Mammary epithelial cell (primary cell): ENCODE results near the gene SMAP1.
"Not testable (repeated sequence)": the region's sequence is repeated elsewhere in the genome, so short reads cannot be mapped to it uniquely, and the experiment has no call there.

Source experiments
- EZH2 ChIP-seq: IDR thresholded peaks from 2 replicates; pipeline ENCODE4 v1.6.1; 2012; ENCODE audit warnings: low read length, inconsistent platforms, borderline replicate concordance
- TF ChIP-seq, protein P1 (sequence below), 2 donors: IDR thresholded peaks in 1 of 2; conservative IDR thresholded peaks in 1 of 2; 2 replicates each; pipeline ENCODE4 v1.5.1; 2011 to 2012; ENCODE audit warnings: inconsistent platforms in 2 of 2, low read length in 2 of 2, mild to moderate bottlenecking in 2 of 2, control low read depth in 1 of 2, low read depth in 1 of 2; ENCODE audit not compliant: insufficient read depth in 1 of 2; ENCODE audit errors: extremely low read depth in 1 of 2

DNA sequence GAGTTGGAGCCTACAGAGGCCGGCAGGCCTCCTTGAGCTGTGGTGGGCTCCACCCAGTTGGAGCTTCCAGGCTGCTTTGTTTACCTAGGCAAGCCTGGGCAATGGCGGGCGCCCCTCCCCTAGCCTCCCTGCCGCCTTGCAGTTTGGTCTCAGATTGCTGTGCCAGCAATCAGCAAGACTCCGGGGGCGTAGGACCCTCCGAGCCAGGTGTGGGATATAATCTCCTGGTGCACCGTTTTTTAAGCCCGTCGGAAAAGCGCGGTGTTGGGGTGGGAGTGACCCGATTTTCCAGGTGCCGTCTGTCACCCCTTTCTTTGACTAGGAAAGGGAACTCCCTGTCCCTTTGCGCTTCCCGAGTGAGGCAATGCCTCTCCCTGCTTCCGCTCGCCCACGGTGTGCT, 103.7 kb downstream of the SMAP1 start:
- TF ChIP-seq, protein P1, sequence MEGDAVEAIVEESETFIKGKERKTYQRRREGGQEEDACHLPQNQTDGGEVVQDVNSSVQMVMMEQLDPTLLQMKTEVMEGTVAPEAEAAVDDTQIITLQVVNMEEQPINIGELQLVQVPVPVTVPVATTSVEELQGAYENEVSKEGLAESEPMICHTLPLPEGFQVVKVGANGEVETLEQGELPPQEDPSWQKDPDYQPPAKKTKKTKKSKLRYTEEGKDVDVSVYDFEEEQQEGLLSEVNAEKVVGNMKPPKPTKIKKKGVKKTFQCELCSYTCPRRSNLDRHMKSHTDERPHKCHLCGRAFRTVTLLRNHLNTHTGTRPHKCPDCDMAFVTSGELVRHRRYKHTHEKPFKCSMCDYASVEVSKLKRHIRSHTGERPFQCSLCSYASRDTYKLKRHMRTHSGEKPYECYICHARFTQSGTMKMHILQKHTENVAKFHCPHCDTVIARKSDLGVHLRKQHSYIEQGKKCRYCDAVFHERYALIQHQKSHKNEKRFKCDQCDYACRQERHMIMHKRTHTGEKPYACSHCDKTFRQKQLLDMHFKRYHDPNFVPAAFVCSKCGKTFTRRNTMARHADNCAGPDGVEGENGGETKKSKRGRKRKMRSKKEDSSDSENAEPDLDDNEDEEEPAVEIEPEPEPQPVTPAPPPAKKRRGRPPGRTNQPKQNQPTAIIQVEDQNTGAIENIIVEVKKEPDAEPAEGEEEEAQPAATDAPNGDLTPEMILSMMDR (conservative IDR thresholded peaks at IDR 0.05 in 1 of 2, IDR thresholded peaks at IDR 0.05 in 1 of 2; ENCODE audit: extremely low read depth in 1 of 2, insufficient read depth in 1 of 2, low read depth in 1 of 2, low read length in 2 of 2) = not testable (repeated sequence)
- not testable (repeated sequence) for TF ChIP-seq EZH2
